OCI-LY3 (cell line): Measurements from ENCODE around the gene ZFTA.
A peak's percentile ranks its signal among the peaks of the same experiment; 100 is the strongest.

Experiments
- CTCF ChIP-seq: fragments of 200-600, 300-600 bp; sonication (generic); IDR thresholded peaks from 2 replicates; pipeline ENCODE4 v1.5.1; 2014; ENCODE audit warnings: antibody characterized with exemption, low read length, low read depth
- EZH2phosphoT487 ChIP-seq: fragments of 200-600 bp; shearing (Covaris generic); IDR thresholded peaks from 2 replicates; pipeline ENCODE4 v1.6.1; 2018; ENCODE audit warnings: antibody characterized with exemption, mixed run types, low read depth

- TF ChIP-seq CTCF, result peak; percentile 77
- TF ChIP-seq EZH2phosphoT487, result no peak
Observed at GRCh38 chr11:63738720-63739360, 29.7 kb downstream of the ZFTA start.
